ENCODE results near the gene GBF1.

- TF ChIP-seq CTCF (IDR thresholded peaks at IDR 0.05 in 8 of 11, conservative IDR thresholded peaks at IDR 0.05 in 3 of 11) (no peak), POLR2AphosphoS5 (IDR thresholded peaks at IDR 0.05) (peak in 1 of 3 donors; percentile 7), POLR2A (IDR thresholded peaks at IDR 0.05) (no peak)
Observed at GRCh38 chr10:102418622-102419268, 173.4 kb downstream of the GBF1 start, which contains the start of gene PSD.

Data from spleen (tissue), 7 donors.